Effector CD8-positive, alpha-beta T cell (primary cell): ENCODE results near the gene MSANTD4.
"Not testable (repeated sequence)": the region's sequence is repeated elsewhere in the genome, so short reads cannot be mapped to it uniquely, and the experiment has no call there.

Source experiments
- DNase-seq: peaks from one replicate; lab custom pipeline; 2025; lab: John Stamatoyannopoulos, UW
- total RNA-seq, 4 experiments: gene quantifications; one replicate each; lab custom pipeline; 2026; lab: John Stamatoyannopoulos, UW

Gene MSANTD4
- total RNA-seq: 32.1 to 44.5 (median 42.3) reads per million in 4 experiments

GRCh38 chr11:106021967-106022794, at the start of gene MSANTD4:
TSS of gene MSANTD4 (minus strand) at chr11:106022240. CDS start at chr11:106010917, 11,323 bp downstream.
- peak; percentile 97 for DNase-seq

GRCh38 chr11:106070606-106071005, 48.6 kb upstream of the MSANTD4 start:
- DNase-seq: no peak

- no peak for DNase-seq
Observed at GRCh38 chr11:106063009-106063408, 41.0 kb upstream of the MSANTD4 start.

- DNase-seq: no peak
Observed at GRCh38 chr11:106061954-106062949, 40.2 kb upstream of the MSANTD4 start.

GRCh38 chr11:106061249-106061784, 39.3 kb upstream of the MSANTD4 start:
- no peak for DNase-seq

- DNase-seq: no peak
Observed at GRCh38 chr11:106059617-106060016, 37.6 kb upstream of the MSANTD4 start.

- not testable (repeated sequence) for DNase-seq
Observed at GRCh38 chr11:106058377-106058776, 36.3 kb upstream of the MSANTD4 start.

- DNase-seq: no peak
Observed at GRCh38 chr11:106051103-106051502, 29.1 kb upstream of the MSANTD4 start.

- no peak for DNase-seq
Observed at GRCh38 chr11:106049727-106050476, 27.9 kb upstream of the MSANTD4 start.

GRCh38 chr11:106047631-106048030, 25.6 kb upstream of the MSANTD4 start:
- no peak for DNase-seq

GRCh38 chr11:106043540-106043939, 21.5 kb upstream of the MSANTD4 start:
- no peak for DNase-seq

GRCh38 chr11:106032861-106033260, 10.8 kb upstream of the MSANTD4 start:
- DNase-seq: no peak

GRCh38 chr11:106031936-106032335, 9.9 kb upstream of the MSANTD4 start:
- no peak for DNase-seq

- no peak for DNase-seq
Observed at GRCh38 chr11:106031202-106031810, 9.3 kb upstream of the MSANTD4 start.

GRCh38 chr11:106030609-106031008, 8.6 kb upstream of the MSANTD4 start:
- DNase-seq: no peak

GRCh38 chr11:106022795-106023275, 795 bp upstream of the MSANTD4 start:
- no peak for DNase-seq

GRCh38 chr11:106021181-106021966, 666 bp downstream of the MSANTD4 start:
- no peak for DNase-seq

- no peak for DNase-seq
Observed at GRCh38 chr11:106017093-106017492, 4.9 kb downstream of the MSANTD4 start.

- no peak for DNase-seq
Observed at GRCh38 chr11:106015066-106015465, 7.0 kb downstream of the MSANTD4 start.

GRCh38 chr11:106014620-106015019, 7.4 kb downstream of the MSANTD4 start:
- no peak for DNase-seq
